ENCODE results near the gene AOPEP. TPM values are rescaled to one million over a fixed set of nuclear protein-coding genes. Genes with fewer than 3 reads are reported as not detected.
A peak's percentile ranks its signal among the peaks of the same experiment; 100 is the strongest.

Gene AOPEP
- total RNA-seq, 2 experiments from 2014 or later, result 13.5 to 17.0 TPM

GRCh38 chr9:95004411-95005277 lies 278.1 kb downstream of the AOPEP start:
- peaks cover 14% of the 10 kb centered on the region for H3K36me3 Mint-ChIP-seq (ENCODE audit: low read depth)
- H3K4me1 Mint-ChIP-seq, result peaks cover 32% of the 10 kb centered on the region
- H3K4me3 Mint-ChIP-seq, result peak overlapping the region; percentile 76
- no peaks in the 10 kb centered on the region for H3K9me3 Mint-ChIP-seq
- ChIA-PET POLR2A (no interaction called here), CTCF (no interaction called here)
- peaks cover 24% of the 10 kb centered on the region for H3K27me3 Mint-ChIP-seq
- no peak overlapping the region for H3K27ac Mint-ChIP-seq
- DNase-seq, result peak; percentile 53

DNA sequence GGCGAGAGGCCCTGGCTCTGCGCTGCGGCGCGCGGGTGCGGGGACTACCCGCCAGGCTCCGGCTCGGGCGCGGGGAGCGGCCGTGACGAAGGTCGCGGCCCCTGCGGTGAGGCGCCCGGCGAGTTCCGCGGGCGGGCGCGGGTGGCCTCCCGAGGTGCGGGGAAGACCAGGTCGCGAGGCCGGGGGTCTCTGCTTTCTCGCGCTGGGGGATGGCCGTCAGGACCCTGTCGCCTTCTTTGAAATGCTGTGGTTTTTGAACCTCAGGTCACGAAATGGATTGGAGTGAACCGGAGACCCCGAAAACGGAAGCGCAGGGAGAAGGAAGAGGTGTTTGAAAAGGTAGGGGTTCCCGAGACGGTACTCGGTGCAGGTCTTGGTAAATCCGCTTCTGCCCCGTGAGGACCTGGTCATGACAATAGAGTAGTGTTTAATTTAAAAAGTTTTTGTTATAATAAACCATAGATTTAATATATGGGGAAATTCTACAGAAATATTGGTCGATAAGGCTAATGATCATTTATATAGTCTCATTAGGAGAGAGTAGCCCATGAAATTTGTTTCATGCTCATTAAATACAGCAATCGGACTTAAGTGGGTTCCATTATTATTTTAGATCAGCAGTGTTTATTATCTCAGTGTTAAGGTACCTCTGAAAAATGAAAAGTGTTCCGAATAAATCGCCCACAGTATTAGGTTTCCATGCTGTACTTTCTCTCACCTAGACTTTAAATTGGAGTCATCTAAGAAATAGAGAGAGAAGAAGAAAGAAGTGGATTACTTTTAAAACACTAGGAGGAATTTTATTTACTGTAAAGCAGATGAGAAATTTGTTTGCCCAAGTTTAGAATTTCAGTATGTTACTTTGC lies 279.0 kb downstream of the AOPEP start:
- Mint-ChIP-seq H3K4me1 (peaks cover 32% of the 10 kb centered on the region), H3K27me3 (peaks cover 24% of the 10 kb centered on the region), H3K27ac (peak overlapping the region; percentile 63), H3K9me3 (no peaks in the 10 kb centered on the region), H3K4me3 (peak overlapping the region; percentile 78), H3K36me3 (ENCODE audit: low read depth) (peaks cover 14% of the 10 kb centered on the region)
- POLR2A ChIA-PET, result no interaction called here
- CTCF ChIA-PET, result no interaction called here
- peak; percentile 27 for DNase-seq

DNA sequence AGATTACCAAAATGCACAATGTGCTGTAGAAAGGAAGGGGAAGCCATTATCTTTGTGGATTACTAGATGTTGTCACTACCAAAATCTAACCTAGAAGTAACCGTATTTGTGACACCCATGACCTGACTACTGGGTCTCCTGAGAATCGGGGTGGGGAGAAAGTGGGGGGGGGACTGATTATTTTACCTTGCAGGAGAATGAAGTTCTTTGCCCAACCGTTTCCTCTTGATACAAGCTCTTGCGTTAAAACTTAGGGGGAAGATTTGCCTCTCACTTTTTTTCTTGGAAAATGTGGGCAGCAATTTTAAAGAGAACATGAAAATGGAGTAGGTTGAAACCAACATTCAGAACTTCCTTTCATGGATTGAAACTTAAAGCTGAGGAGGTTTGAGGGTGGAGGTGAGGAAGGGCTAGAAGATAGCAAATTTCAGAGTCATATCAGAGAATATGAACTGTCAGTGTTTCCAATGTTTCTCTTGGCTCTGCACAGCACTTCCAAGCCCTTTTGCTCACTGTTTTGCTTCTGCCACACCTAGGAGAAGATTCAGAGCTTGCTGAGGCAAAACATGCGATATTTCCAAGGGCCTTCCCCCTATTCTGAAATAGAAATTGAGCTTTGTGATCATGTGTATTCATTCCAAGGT lies 280.8 kb downstream of the AOPEP start:
- ChIA-PET POLR2A (interaction anchor here (0.6 kb wide), 1 partner anchor 839 kb away, joined by 3 read pairs; no protein-coding TSS in a partner anchor), CTCF (no interaction called here)
- Mint-ChIP-seq H3K27me3 (peaks cover 16% of the 10 kb centered on the region), H3K4me1 (peaks cover 32% of the 10 kb centered on the region), H3K27ac (no peak overlapping the region), H3K9me3 (no peaks in the 10 kb centered on the region), H3K4me3 (peak overlapping the region; percentile 36), H3K36me3 (ENCODE audit: low read depth) (peaks cover 16% of the 10 kb centered on the region)
- DNase-seq, result no peak

DNA sequence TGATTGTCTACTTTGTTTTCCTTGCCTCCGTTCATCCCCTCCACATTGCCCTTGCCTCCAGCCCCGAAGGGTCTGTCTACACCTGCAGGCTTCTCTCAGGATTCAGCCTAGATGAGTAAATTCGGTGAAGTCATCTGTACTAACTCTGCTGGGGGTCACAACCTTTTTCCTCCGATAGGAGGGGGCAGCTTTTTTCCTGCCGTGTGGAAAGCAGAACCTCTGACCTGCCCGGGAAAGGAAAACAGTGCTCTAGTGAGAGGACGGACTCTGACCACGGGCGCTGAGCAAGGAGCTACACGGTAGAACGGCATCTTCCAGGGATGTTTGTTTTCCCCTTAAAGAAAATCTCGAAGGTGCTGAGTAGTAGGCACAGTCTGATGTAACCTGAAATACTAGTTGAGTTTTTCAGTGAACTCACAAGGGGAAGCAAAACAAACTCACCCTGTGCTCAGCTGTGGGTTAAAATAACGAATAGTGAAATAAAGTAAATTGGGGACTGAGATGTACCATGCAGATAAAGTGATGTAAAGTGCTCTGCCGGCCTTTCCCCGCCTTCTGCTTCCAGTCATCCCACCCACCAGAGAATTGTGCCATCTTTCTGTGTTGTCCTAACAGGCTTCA lies 281.8 kb downstream of the AOPEP start:
- no peak for DNase-seq
- no peak overlapping the region for H3K27ac Mint-ChIP-seq
- no peaks in the 10 kb centered on the region for H3K9me3 Mint-ChIP-seq
- POLR2A ChIA-PET, result no interaction called here
- peaks cover 16% of the 10 kb centered on the region for H3K36me3 Mint-ChIP-seq (ENCODE audit: low read depth)
- H3K27me3 Mint-ChIP-seq, result peaks cover 7% of the 10 kb centered on the region
- H3K4me3 Mint-ChIP-seq, result no peak overlapping the region
- CTCF ChIA-PET, result no interaction called here
- H3K4me1 Mint-ChIP-seq, result peaks cover 32% of the 10 kb centered on the region

- H3K4me3 Mint-ChIP-seq, result no peak overlapping the region
- peaks cover 16% of the 10 kb centered on the region for H3K36me3 Mint-ChIP-seq (ENCODE audit: low read depth)
- H3K9me3 Mint-ChIP-seq, result no peaks in the 10 kb centered on the region
- H3K27ac Mint-ChIP-seq, result no peak overlapping the region
- H3K4me1 Mint-ChIP-seq, result peaks cover 28% of the 10 kb centered on the region
- no peak for DNase-seq
- POLR2A ChIA-PET, result no interaction called here
- CTCF ChIA-PET, result no interaction called here
- H3K27me3 Mint-ChIP-seq, result peaks cover 2% of the 10 kb centered on the region
These were observed 283.0 kb downstream of the AOPEP start for GRCh38 chr9:95009459-95009858.

DNA sequence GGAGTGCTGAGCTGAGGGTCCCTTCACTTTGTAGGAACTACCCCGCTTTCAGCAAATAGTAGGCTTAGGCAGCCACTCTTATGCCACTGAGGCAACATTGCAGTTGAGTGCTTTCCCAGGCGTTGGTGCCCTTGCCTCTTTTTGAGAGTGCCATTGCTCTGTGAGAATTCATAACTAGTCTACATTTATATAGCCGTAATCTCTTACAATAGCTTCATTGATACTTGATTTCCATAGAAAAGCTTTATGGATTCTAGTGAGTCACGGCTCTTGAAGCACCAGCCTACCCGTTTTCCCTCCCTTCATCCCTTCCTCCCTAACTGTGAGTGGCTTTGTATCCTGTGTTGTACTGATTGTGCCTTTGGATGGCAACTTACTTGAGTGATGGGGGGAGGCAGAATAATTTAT lies 283.9 kb downstream of the AOPEP start:
- Mint-ChIP-seq H3K27me3 (peaks cover under 1% of the 10 kb centered on the region), H3K36me3 (ENCODE audit: low read depth) (peaks cover 16% of the 10 kb centered on the region), H3K4me3 (no peak overlapping the region), H3K4me1 (peaks cover 27% of the 10 kb centered on the region), H3K27ac (no peak overlapping the region), H3K9me3 (no peaks in the 10 kb centered on the region)
- ChIA-PET CTCF (interaction anchor here (0.7 kb wide), 1 partner anchor 56 kb away, joined by 6 read pairs; no protein-coding TSS in a partner anchor), POLR2A (no interaction called here)
- no peak for DNase-seq

GRCh38 chr9:95012035-95012708 lies 285.7 kb downstream of the AOPEP start:
- H3K4me1 Mint-ChIP-seq, result peaks cover 12% of the 10 kb centered on the region
- POLR2A ChIA-PET, result no interaction called here
- H3K9me3 Mint-ChIP-seq, result no peaks in the 10 kb centered on the region
- H3K27ac Mint-ChIP-seq, result no peak overlapping the region
- H3K36me3 Mint-ChIP-seq (ENCODE audit: low read depth), result peaks cover 14% of the 10 kb centered on the region
- no peaks in the 10 kb centered on the region for H3K27me3 Mint-ChIP-seq
- CTCF ChIA-PET, result no interaction called here
- no peak overlapping the region for H3K4me3 Mint-ChIP-seq
- no peak for DNase-seq

GRCh38 chr9:95012902-95013301 lies 286.4 kb downstream of the AOPEP start:
- no peak overlapping the region for H3K27ac Mint-ChIP-seq

GRCh38 chr9:95014917-95015316 lies 288.4 kb downstream of the AOPEP start:
- POLR2A ChIA-PET, result no interaction called here

More at GRCh38 chr9:95012902-95013301, 286.4 kb downstream of the AOPEP start:
- no peaks in the 10 kb centered on the region for H3K27me3 Mint-ChIP-seq
- peaks cover 15% of the 10 kb centered on the region for H3K36me3 Mint-ChIP-seq (ENCODE audit: low read depth)
- no peak for DNase-seq
- no peak overlapping the region for H3K4me3 Mint-ChIP-seq
- H3K9me3 Mint-ChIP-seq, result no peaks in the 10 kb centered on the region
- CTCF ChIA-PET, result no interaction called here
- H3K4me1 Mint-ChIP-seq, result peaks cover 6% of the 10 kb centered on the region
- POLR2A ChIA-PET, result no interaction called here

GRCh38 chr9:95015569-95015968 lies 289.1 kb downstream of the AOPEP start:
- Mint-ChIP-seq H3K9me3 (no peaks in the 10 kb centered on the region), H3K36me3 (ENCODE audit: low read depth) (peaks cover 21% of the 10 kb centered on the region), H3K27ac (no peak overlapping the region), H3K4me1 (no peaks in the 10 kb centered on the region), H3K27me3 (no peaks in the 10 kb centered on the region), H3K4me3 (no peak overlapping the region)
- no peak for DNase-seq
- ChIA-PET POLR2A (no interaction called here), CTCF (no interaction called here)

More at GRCh38 chr9:95014917-95015316, 288.4 kb downstream of the AOPEP start:
- no peak for DNase-seq
- H3K36me3 Mint-ChIP-seq (ENCODE audit: low read depth), result peaks cover 16% of the 10 kb centered on the region
- H3K4me3 Mint-ChIP-seq, result no peak overlapping the region
- H3K27me3 Mint-ChIP-seq, result no peaks in the 10 kb centered on the region
- no peaks in the 10 kb centered on the region for H3K4me1 Mint-ChIP-seq
- CTCF ChIA-PET, result no interaction called here
- H3K9me3 Mint-ChIP-seq, result no peaks in the 10 kb centered on the region
- H3K27ac Mint-ChIP-seq, result no peak overlapping the region

- H3K4me1 Mint-ChIP-seq, result no peaks in the 10 kb centered on the region
- ChIA-PET POLR2A (no interaction called here), CTCF (interaction anchor here (0.6 to 1.2 kb wide), 2 partner anchors 9 to 118 kb away, joined by 3 to 6 read pairs; no protein-coding TSS in a partner anchor)
- no peak for DNase-seq
- H3K36me3 Mint-ChIP-seq (ENCODE audit: low read depth), result peaks cover 19% of the 10 kb centered on the region
- no peaks in the 10 kb centered on the region for H3K27me3 Mint-ChIP-seq
- H3K9me3 Mint-ChIP-seq, result no peaks in the 10 kb centered on the region
- no peak overlapping the region for H3K27ac Mint-ChIP-seq
- H3K4me3 Mint-ChIP-seq, result no peak overlapping the region
These were observed 290.6 kb downstream of the AOPEP start for GRCh38 chr9:95017062-95017461.

DNA sequence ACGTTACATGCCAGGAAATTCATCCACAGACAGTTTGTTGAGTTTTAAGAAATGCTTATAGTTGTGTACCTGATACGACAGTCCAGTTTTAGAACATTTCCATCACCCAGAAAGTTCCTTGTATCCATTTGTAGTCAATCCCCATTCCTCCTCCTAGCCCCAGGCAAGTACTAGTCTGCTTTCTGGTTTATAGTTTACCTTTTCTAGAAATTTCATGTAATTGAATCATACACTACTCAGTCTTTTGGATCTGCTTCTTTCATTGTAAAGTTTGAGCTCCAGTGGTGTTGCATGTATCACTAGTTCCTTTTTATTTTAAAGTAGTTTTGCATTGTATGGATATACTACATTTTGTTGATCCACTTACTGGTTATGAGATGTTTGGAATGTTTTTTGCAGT lies 291.2 kb downstream of the AOPEP start:
- CTCF ChIA-PET, result no interaction called here
- Mint-ChIP-seq H3K36me3 (ENCODE audit: low read depth) (peaks cover 19% of the 10 kb centered on the region), H3K9me3 (no peaks in the 10 kb centered on the region), H3K4me3 (no peak overlapping the region), H3K27ac (no peak overlapping the region), H3K27me3 (no peaks in the 10 kb centered on the region), H3K4me1 (no peaks in the 10 kb centered on the region)
- no peak for DNase-seq
- POLR2A ChIA-PET, result no interaction called here

All from activated CD4-positive, alpha-beta memory T cell treated with anti-CD3 and anti-CD28 coated beads, Interleukin-2, amount 10 ng/mL, durations not matched to agents 7 days and 5 days (primary cell).